ENCODE measurements around the gene NFYA. TPM values are rescaled to one million over a fixed set of nuclear protein-coding genes. Genes with fewer than 3 reads are reported as not detected.

The NFYA gene
- total and polyA plus RNA-seq, 2 of the 13 experiments (the other 11 are each of a cell fraction or from before 2014, with no cell fraction given): 16.0 to 22.9 TPM

- 0 out of 2 replicates have a peak, but pooled peaks have one; percentile 50 for TF ChIP-seq TOE1 (CRISPR knock-in tag; IDR thresholded peaks at IDR 0.05)
- no peak for TF ChIP-seq ADNP (CRISPR knock-in tag; IDR thresholded peaks at IDR 0.05)
- no peak for TF ChIP-seq RFX1 (IDR thresholded peaks at IDR 0.05)
- no peak for TF ChIP-seq FOXK1 (CRISPR knock-in tag; IDR thresholded peaks at IDR 0.05; ENCODE audit: borderline replicate concordance, low read depth)
- TF ChIP-seq ARNT2 (CRISPR knock-in tag; IDR thresholded peaks at IDR 0.05; ENCODE audit: low read depth): no peak
- TF ChIP-seq BHLHE40 (IDR thresholded peaks at IDR 0.05; ENCODE audit: low read length): peak; percentile 28; the same call in 1 of the 2 replicates
- no peak for TF ChIP-seq KLF11 (CRISPR knock-in tag; IDR thresholded peaks at IDR 0.05)
- no peak for TF ChIP-seq ZNF234 (CRISPR knock-in tag; conservative IDR thresholded peaks at IDR 0.05)
- TF ChIP-seq ZNF740 (CRISPR knock-in tag; IDR thresholded peaks at IDR 0.05): peak; percentile 23; the same call in 1 of the 2 replicates
- TF ChIP-seq ZBTB7A (CRISPR knock-in tag; IDR thresholded peaks at IDR 0.05): peak; percentile 77
- no peak for TF ChIP-seq ZBTB40 (IDR thresholded peaks at IDR 0.05)
- TF ChIP-seq ZBTB40 (CRISPR knock-in tag; IDR thresholded peaks at IDR 0.05): no peak; the same call in 1 of the 2 replicates
- peak; percentile 92 for TF ChIP-seq ZFX (CRISPR knock-in tag; IDR thresholded peaks at IDR 0.05; ENCODE audit: low read depth)
- peak; percentile 38 for TF ChIP-seq RBM22 (optimal IDR thresholded peaks at IDR 0.05; ENCODE audit: low read length)
- no peak; the same call in 1 of the 2 replicates for TF ChIP-seq ZNF850 (CRISPR knock-in tag; conservative IDR thresholded peaks at IDR 0.05)
- no peak for TF ChIP-seq MZF1 (CRISPR knock-in tag; IDR thresholded peaks at IDR 0.05; ENCODE audit: borderline replicate concordance)
- no peak for TF ChIP-seq NR2F6 (IDR thresholded peaks at IDR 0.05)
- TF ChIP-seq NR2F6 (CRISPR knock-in tag; IDR thresholded peaks at IDR 0.05): 0 out of 2 replicates have a peak, but pooled peaks have one; percentile 6
- TF ChIP-seq ZNF317 (CRISPR knock-in tag; IDR thresholded peaks at IDR 0.05): peak; percentile 33; the same call in 1 of the 2 replicates
- TF ChIP-seq ZNF724P (CRISPR knock-in tag; IDR thresholded peaks at IDR 0.05; ENCODE audit: borderline replicate concordance): no peak; the same call in 1 of the 2 replicates
- TF ChIP-seq ARID3A (IDR thresholded peaks at IDR 0.05; ENCODE audit: low read depth, low read length): no peak
Observed at GRCh38 chr6:41073203-41073967, 611 bp downstream of the NFYA start (continued).
